SKM-1 (cell line): ENCODE data around the gene MYMX.
A peak's percentile ranks its signal among the peaks of the same experiment; 100 is the strongest.

Experiments
- DNase-seq: peaks from one replicate; lab custom pipeline; 2025; ENCODE audit not compliant: unreplicated experiment; lab: John Stamatoyannopoulos, UW

Gene MYMX

DNA sequence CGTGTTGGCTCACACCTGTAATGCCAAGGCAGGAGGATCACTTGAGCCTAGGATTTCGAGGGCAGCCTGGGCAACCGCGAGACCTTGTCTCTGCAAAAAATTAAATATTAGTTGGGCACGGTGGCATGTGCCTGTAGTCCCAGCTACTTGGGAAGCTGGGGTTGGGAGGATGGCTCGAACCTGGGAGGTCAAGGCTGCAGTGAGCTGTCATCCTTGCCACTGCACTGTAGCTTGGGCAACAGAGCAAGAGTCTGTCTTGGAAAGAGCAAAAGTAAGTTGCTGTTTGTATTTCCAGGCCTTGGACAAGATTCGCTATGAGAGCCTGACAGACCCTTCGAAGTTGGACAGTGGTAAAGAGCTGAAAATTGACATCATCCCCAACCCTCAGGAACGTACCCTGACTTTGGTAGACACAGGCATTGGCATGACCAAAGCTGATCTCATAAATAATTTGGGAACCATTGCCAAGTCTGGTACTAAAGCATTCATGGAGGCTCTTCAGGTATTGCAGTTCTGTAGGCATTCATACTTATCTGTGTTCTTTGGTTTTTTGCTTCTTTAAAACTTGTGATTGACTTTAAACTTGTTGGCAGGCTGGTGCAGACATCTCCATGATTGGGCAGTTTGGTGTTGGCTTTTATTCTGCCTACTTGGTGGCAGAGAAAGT, 32.5 kb downstream of the MYMX start:
- no peak for DNase-seq

DNA sequence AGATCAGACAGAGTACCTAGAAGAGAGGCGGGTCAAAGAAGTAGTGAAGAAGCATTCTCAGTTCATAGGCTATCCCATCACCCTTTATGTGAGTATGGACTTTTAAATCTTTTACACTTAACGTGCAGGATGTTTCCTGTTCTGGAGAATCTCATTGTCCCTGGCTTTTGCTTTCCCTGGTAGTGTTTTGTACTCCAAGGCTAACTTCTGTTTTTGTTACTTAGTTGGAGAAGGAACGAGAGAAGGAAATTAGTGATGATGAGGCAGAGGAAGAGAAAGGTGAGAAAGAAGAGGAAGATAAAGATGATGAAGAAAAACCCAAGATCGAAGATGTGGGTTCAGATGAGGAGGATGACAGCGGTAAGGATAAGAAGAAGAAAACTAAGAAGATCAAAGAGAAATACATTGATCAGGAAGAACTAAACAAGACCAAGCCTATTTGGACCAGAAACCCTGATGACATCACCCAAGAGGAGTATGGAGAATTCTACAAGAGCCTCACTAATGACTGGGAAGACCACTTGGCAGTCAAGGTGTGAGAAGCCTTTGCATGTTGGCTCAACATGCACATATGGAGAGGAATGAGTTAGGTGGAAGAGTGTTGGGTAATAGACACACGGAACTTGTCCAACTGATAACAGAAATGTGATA, 33.5 kb downstream of the MYMX start:
- DNase-seq: no peak

DNA sequence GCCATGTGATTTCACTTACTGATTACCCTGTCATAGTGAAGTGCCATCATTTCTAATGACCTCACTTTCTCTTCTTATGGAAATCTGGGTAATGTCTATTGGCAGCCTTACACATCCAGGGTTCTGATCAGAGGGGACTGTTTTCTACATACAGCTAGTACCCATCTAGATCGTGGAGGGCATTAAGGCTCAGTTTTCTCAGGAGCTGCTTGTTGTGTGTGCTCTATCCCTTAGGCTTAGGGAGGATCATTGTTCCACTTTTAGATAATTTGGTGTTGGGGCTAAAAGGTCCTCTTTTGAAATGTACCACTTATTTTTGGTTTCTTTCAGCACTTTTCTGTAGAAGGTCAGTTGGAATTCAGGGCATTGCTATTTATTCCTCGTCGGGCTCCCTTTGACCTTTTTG, 34.0 kb downstream of the MYMX start:
- no peak for DNase-seq

DNA sequence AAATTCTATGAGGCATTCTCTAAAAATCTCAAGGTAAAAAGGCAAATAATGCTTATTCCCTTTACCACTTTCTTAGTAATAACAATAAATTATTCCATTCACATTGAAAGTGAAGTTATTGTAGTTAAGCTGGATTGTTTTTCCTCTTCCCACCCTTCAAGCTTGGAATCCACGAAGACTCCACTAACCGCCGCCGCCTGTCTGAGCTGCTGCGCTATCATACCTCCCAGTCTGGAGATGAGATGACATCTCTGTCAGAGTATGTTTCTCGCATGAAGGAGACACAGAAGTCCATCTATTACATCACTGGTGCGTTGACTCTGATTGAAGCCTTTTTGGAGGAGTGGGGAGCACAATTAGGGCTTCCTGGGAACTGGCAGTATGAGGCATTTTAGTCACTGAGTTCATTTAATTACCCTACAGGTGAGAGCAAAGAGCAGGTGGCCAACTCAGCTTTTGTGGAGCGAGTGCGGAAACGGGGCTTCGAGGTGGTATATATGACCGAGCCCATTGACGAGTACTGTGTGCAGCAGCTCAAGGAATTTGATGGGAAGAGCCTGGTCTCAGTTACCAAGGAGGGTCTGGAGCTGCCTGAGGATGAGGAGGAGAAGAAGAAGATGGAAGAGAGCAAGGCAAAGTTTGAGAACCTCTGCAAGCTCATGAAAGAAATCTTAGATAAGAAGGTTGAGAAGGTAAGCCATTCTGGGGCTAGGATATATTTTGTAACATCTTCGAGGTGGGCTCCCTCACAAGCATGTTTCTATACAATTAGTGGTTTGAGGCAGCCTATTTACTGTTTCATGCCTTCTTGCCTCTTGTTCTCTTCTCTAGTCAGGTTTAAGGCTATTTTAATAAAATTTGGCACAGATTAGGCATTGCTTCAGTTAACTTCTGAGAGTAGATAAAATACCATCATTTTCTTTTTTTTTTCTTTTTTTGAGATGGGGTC, 35.1 kb downstream of the MYMX start:
- no peak for DNase-seq

DNA sequence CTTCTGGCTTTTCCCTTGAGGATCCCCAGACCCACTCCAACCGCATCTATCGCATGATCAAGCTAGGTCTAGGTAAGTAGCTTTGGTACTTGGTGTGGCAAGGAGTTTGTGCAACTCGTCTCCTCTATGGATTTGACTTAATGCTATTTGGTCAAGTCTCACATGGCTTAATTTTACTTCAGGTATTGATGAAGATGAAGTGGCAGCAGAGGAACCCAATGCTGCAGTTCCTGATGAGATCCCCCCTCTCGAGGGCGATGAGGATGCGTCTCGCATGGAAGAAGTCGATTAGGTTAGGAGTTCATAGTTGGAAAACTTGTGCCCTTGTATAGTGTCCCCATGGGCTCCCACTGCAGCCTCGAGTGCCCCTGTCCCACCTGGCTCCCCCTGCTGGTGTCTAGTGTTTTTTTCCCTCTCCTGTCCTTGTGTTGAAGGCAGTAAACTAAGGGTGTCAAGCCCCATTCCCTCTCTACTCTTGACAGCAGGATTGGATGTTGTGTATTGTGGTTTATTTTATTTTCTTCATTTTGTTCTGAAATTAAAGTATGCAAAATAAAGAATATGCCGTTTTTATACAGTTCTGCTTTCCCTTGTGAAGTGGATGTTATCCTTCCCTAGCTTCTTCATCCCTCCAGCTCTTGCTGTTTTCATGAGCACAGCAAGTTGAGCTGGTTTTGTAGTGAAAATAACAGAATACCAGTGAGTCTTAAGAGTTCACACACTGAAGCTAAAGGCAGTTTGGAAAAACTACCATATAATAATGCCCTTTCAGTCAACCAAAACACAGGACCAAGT, 36.8 kb downstream of the MYMX start:
- DNase-seq: no peak

DNA sequence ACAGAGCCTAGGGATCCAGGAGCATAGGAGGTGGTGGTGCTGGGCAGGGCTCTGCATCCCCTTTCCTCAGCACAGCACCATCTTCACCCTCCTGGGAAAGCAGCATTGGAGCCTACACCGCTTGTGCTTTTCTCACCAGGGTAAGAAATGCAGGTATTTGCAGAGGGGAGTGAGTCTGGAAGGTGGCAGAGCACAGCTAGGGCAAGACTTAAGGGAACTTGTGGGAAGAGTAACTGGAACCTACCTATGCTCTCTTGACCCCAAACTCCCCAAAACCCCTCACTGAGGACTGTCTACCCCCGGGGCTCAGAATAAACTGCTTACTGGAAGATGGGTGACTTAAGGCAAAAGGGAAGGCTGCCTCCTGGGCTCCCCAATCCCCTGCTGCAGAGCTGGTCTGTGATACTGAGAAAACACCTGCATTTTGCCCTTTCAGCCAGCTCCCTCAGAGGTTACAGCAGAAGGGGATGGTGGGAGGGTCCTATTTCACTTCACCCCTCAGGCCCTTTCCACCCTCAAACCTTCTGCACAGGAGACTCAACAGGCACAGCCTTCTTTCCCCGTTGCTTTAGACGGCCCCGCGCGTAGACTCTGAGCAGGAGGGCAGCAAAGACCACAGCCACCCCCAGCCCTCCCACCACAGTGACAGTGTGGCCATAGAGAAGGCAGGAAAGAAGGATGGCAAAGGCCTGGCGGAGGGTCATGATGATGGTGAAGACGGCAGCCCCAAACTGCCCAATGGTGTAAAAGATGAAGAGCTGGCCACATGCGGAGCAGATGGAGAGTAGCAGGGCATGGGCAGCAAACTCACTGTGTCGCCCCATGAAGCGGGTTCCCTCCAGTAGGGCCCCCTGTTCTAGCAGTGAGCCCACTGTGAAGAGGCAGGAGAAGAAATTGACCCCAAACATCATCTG, 37.7 kb downstream of the MYMX start:
- DNase-seq: no peak

DNA sequence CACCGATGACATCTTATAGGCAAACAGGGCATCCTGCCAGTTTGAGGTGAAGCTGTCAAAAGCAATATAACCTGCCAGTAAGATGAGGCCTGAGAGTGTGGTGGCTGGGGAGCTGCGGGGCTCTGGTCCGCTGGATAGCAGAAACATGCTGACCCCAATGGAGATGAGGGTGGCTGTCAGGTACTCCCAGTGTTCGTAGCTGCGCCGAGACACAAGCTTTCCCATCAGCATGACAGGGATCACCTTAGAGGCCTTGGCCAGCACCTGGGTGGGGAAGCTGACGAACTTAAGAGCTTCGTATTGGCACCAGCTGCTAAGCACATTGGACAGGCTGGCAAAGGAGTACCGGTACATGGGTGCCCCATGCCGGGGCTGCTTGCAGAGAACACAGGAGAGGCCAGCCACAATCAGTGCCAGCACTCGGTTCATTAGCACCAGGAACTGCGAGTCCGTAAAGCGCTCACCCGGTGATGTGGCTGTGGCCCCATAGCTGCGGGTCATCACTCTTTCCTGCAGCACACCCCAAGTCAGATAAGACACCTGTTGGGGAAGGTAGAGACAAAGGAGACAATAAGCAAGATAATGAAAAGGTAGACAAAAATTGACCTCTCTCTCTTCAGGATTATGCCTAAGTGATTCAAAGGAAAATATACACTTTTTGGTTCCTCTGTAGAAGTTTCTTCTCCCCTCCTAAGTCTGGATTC, 38.5 kb downstream of the MYMX start:
- no peak for DNase-seq

DNA sequence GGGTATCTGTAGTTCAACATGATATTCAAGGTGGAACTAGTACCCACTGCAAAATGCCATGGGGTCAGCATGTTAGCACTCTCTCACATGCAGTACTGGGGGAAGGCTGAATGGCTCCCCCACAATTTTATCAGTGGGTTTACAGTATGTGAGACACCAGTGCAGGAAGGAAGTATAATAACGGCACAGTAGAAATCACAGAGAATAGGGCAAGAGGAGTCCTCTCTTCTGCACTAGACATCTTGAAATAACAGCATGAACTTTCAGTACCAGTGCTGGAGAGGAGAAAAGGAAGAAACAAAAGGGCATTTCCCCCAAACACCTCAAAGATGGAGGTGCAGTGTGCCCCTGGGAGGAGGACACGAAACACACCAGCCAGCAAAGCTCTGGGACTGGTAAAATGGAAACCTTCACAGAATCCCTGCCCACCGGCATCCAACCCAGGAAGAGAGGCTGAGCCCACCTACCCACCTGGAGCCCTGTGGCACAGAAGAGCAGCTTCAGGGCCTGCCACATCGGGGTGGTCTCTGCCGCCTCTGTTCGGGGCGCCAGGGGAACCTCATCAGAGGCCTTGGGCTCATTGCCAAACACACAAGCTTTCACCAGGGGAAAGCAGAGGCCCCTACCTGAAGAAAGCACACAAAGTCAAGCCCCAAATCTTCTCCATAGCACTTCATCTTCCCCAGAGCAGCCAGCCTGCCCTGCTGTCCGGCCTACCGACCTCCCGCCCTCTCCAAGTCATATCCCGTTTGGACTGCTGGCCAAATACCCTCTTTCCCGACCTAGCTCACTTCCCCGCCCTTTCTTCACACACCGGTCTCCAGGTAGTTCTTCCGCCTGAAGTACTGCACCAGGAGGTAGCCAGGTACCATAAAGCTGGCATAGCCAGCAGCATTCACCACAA, 39.4 kb downstream of the MYMX start:
- no peak for DNase-seq

DNA sequence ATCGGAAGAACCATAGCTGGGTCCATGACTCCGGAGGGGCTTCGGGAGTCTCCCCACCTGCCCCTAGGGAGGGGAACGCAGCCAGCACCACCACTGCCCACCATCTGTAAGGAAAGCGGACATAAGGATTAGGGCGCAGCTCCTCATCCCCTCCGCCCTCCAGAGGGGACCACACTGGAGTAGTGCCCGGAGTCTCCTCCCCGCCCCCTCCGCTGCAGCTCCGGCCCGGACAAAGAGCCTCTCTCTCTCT, 40.0 kb downstream of the MYMX start:
- DNase-seq: no peak

DNA sequence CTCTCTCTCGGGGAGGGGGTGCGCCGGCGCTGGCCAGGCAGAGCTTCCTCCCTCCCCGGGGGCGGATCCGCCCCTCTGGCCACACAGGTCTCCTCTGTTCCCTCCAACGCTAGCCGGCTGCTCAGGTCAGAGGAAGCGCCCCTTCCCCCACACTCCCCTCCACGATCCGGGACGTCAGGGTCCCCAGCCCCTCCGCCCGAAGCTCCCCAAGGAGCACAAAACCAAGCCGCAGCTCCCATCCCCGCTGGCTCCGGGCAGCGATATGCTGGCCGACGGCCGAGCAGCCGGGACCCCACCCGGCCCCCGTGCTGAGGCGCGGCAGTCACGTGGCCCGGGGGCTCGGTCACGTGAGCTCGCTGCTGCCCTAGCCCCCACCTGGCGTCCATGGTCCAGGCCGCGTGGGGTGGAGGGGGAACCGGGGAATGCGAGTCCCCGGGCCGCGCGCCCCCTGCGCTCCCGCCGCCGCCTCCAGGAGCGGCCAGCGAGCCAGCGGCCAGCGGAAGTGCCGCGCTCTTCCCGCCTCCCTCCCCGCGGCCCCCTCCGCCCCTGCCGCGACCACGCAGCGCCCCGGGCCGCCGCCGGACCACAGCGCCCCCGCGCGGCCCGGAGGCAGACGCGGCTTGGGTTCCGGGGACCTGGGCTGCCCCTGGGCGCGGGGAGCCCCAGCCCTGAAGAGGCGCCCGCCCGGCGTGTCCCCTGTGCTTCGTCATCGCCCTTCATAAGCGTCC, 40.5 kb downstream of the MYMX start, which contains the start of gene SLC35B2:
Gene SLC35B2, minus strand, starts transcription at position 504 of the 728 bp plus-strand sequence. Its CDS starts 118 bp downstream, at position 386.
- peak; percentile 38 for DNase-seq

DNA sequence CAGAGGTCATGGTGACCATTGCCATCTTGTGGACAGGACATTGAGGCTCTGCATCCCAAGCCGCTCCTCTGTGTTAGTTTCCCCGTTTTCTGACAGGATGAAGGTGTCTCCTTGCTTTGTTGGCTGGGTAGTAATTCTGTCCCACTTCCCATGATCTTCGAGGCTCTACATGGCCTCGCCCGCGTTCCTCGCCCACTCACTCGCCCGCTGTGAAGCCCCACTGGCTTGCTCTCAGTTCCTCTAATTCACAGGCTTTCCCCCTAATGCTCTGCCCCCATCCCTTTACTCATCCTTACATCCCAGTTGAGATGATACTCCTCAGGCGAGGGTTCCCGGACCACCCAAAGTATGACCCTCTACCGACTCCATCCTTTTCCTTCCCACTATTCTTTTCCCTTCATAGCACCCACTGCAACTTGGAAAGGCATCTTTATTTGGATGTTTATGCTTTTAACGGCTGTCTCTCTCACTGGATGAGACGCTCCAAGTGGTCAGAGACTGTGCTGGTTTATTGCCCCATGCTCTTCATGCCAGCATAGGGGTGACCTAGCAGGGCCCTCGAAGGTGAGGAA, 41.1 kb downstream of the MYMX start:
- DNase-seq: no peak

DNA sequence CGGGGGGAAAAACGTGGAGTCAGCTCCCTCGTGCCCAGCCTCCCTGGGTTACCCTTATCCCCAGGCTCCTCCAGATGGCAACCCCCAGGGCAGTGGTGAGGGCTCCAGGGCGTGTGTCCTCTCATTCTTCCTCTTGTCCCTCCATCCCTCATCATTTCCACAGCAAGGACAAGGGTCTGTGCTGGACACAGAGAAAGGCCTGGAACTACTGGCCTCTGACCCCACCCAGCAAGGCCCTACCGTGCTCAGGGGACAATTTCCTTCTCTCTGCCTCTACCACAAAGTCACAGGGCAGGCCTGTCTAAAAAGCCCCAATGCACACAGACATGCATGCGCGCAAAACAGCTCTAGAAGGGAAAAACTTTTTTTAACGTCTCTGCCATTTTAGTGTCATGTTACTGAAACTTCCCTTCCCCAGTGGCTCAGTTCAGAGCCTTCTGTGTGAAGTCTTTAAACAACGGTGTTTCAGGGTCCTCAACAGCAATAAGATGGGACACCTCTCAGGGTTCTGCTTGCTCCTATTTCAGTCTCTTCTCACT, 41.7 kb downstream of the MYMX start:
- no peak for DNase-seq

DNA sequence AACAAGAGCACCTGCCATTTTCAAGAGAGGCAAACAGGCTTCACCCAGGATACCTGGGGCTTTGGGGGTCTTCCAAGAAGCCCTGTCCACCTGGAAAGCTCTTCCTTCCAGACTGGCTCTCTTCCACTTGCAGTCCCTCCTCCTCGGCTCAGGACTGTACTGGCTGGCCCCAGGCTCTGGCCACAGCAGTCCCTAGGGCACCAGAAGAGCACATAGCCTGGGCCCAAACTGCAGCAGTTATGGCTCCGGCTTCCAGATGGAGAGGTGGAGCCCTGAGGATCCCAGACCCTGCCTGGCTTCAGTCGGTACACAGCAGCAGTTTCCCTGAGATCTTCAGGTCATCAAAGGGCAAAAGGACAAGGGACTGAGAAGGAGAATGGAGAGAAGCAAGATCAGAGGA, 42.2 kb downstream of the MYMX start:
- DNase-seq: no peak

DNA sequence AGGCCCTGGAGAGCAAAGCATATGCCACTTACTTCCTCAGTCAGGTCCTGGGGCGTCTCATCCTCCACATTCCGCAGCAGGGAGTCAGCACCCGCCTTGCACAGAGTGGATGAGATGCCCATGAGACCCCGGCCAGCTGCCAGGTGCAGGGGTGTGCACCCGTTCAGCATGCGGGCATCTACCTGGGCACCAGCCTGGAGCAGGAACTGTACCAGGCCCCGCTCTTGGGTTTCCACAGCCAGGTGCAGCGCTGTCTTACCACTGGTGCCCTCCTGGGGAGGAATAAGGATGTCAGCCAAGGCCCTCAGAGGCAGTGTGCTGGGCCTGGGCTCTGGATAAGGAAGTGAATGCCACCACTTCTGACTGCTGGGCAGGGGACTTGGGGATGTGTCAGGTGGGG, 43.3 kb downstream of the MYMX start:
- no peak for DNase-seq

DNA sequence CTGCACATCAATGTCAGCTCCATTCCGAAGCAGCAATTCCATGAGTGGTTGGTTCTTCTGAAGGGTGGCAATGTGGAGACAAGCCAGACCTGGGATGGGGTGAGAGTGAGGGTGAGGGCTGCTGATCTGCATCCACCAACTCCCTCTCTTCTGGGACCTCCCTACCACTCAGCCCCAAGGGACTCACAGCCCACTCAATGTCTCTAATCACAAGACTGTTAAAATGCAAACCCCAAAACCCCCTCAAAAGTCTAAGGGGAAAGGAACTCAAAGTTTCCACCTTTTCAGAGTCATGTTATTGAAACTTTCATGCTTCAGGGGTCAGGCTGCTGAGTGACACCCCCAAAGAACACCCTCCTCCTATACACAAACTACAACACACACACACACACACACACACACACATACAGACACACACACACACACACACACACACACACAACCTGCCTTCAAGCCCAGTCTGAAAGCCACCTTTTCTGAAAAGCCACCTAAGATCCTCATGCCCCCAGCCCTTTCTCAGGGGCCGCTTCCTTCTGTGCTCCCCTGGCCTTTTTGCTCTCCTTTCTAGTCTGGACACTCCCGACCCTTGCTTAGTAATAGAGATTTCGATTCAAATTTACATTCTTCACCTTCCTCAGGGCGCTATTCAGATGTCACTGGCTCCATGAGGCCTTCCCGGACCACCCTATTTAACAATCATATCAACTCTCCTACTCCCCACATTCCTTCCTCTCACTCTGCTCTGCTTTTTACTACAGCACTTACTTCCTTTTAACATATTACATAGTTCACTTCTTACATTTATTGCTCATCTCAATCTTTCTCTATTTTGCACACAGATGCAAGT, 43.9 kb downstream of the MYMX start:
- no peak for DNase-seq

DNA sequence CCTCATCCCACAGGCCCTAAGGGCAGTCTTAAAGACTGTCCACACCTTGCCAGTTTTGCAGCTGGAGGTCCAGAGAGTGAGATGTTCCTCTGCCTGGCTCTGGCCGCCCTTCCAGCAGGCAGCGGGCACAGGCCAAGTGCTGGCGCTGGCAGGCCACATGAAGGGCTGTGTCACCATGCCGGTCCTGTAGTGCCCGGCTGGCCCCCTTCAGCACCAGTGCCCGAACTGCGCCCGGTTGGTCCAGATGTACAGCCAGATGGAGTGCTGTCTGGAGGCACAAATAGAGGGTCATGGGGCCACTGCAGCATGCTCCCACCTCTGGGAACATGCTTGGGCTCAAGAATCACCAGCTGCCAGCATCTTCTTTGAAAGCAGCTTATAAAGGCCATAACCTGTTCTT, 44.9 kb downstream of the MYMX start:
- no peak for DNase-seq
